Heart left ventricle (tissue), 16 donors: Measurements from ENCODE around the gene GALNT18. TPM values are rescaled to one million over a fixed set of nuclear protein-coding genes. Genes with fewer than 3 reads are reported as not detected.

Source experiments
- ATAC-seq, 4 donors: fragments of 200-7000 bp; cut with Tn5 transposase; one replicate each; pipeline ENCODE4 v1.9.1; 2020 to 2022; ENCODE audit warnings: moderate library complexity in 4 of 4, mild to moderate bottlenecking in 3 of 4, moderate number of reproducible peaks in 1 of 4
- DNase-seq, 5 donors: peaks; one replicate each; pipeline ENCODE4 v3.0.0-alpha.2; 2020
- H3K27ac ChIP-seq, 12 donors: fragments of 200-600 bp; sonication (generic) in 4 of 12; one replicate each; pipeline versions ENCODE4 v1.5.0 to v1.8.0; 2016 to 2022; ENCODE audit warnings: mild to moderate bottlenecking in 2 of 12
- H3K27me3 ChIP-seq, 9 donors: fragments of 200-600 bp; sonication (generic) in 2 of 9; one replicate each; pipeline versions ENCODE4 v1.5.1 to v1.8.0; 2016 to 2022; ENCODE audit warnings: mild to moderate bottlenecking in 3 of 9
- H3K36me3 ChIP-seq, 9 donors: fragments of 200-600 bp; sonication (generic) in 2 of 9; one replicate each; pipeline versions ENCODE4 v1.5.0 to v1.8.0; 2018 to 2022; ENCODE audit warnings: mild to moderate bottlenecking in 2 of 9
- H3K4me1 ChIP-seq, 12 donors: fragments of 200-600 bp; sonication (generic) in 4 of 12; one replicate each; pipeline versions ENCODE4 v1.5.0 to v1.8.0; 2016 to 2022; ENCODE audit warnings: mild to moderate bottlenecking in 3 of 12
- H3K4me3 ChIP-seq, 12 donors: fragments of 200-600 bp; sonication (generic) in 4 of 12; one replicate each; pipeline versions ENCODE4 v1.5.0 to v1.8.0; 2017 to 2022; ENCODE audit warnings: mild to moderate bottlenecking in 9 of 12, moderate library complexity in 4 of 12
- H3K9me3 ChIP-seq, 12 donors: fragments of 200-600 bp; sonication (generic) in 4 of 12; one replicate each; pipeline versions ENCODE4 v1.5.0 to v1.8.0; 2016 to 2022; ENCODE audit warnings: mild to moderate bottlenecking in 1 of 12
- POLR2A ChIP-seq, 2 donors: fragments of 450-650 bp; IDR thresholded peaks; one replicate each; pipeline ENCODE4 v1.6.1; 2017; ENCODE audit warnings: antibody characterized with exemption in 2 of 2, mild to moderate bottlenecking in 2 of 2, moderate library complexity in 2 of 2
- WGBS, 4 donors: extraction: QIAGEN DNeasy Blood & Tissue Kit in 2 of 4; methylation state at CpG; one replicate each; pipeline versions ENCODE4 v1.1.5 to v1.1.7; 2013 to 2018; 5-methylcytosine and 5-hydroxymethylcytosine counted together
- intact Hi-C, 10 donors: fragments of 100-400 bp; cut with DNase I; formaldehyde crosslinking; loops; one replicate each; pipeline versions ENCODE4 v1.11.1 to v1.14.2; 2022
- polyA plus RNA-seq, 2 donors: library from polyadenylated mRNA; stranded (reverse); fragments of 200-250 nt; gene quantifications; one replicate each; pipeline ENCODE4 v1.2.3, GENCODE V29; 2013
- total RNA-seq, 9 donors: library from RNA; depleted of rRNA in 2 of 9; stranded (reverse); fragments of >200 nt in 2 of 9; fragmentation: NEBNext Ultra II Directional in 3 of 9; extraction: Animal tissue kit (Norgen Biotek cat#: 25700) in 3 of 9; gene quantifications; one replicate each; pipeline versions ENCODE4 v1.1.0 to v1.2.4, GENCODE V29; 2016 to 2023
- TF ChIP-seq, protein P1 (sequence below), 12 donors: fragments of 200-600 bp; sonication (generic) in 4 of 12; IDR thresholded peaks; one replicate each; pipeline versions ENCODE4 v1.5.0 to v1.8.0; 2018 to 2022; ENCODE audit warnings: antibody characterized with exemption in 12 of 12, mild to moderate bottlenecking in 5 of 12
- donor health status: ischemic (EF 13 %, LVEDD 7.1; RV severe dilation, severe dysfunction).
- donor health status: healthy with polysubstance abuse.
- donor health status: DM: no; HTN: yes; CAD: no.
- donor health status: DM: no; HTN: no; CAD: no.
- donor health status: ischemic (EF 25% LVEDD 6.9; RV normal size, moderate dysfunction).
- donor health status: ischemic (EF 25% LVEDD 5.7; RV mildly dilated, moderate dysfunction).
- donor health status: healthy.
- donor health status: DM: yes; HTN: yes; CAD: no.
- donor health status: ischemic (EF 35%, LVEDD 5.7; RV mildly dilated, moderate dysfunction).
- donor health status: nonischemic (EF 11% LVEDD 7.7; RV severe dilation, severe dysfunction).
- donor health status: DM: yes; HTN: yes; CAD: no.
- donor health status: PGD.
- donor health status: ischemic (EF 29% LVEDD 5.4; RV normal size, mild dysfunction).
- donor health status: nonischemic (EF 23%, LVEDD 6.1; RV moderate dilation, normal function).

The GALNT18 gene
- total and polyA plus RNA-seq, 11 donors = 9.0 to 31.8 (median 17.3) TPM

DNA sequence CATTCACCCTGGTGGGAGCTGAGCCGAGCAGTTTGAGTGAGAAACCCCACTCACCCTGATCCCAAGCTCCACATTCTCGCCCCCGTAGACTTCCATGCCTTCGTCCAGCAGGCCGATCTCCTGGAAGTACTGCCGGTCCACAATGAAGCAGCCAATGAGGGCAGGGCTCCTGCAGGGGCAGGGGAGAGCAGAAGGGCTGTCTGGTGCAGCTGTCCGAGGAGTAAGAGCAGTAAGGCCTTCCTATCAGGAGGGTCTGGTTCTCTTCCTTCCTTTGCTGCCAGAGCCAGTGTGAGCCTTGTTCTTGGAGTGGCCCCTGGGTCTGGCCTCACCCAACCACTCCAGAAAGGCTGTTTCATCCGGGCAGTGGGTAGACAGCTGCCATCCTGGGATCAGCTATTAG lies 249.3 kb downstream of the GALNT18 start:
- 95 to 96% (median 96%) methylated on average over 8 of the region's 8 CpGs for WGBS, 4 donors
- Histone ChIP-seq H3K27ac (no peak overlapping the region), H3K27me3 (no peaks in the 10 kb centered on the region), H3K9me3 (peaks cover 0 to 10% (median 2%) of the 10 kb centered on the region in 12 donors), H3K4me1 (peaks cover 0 to 15% (median 0%) of the 10 kb centered on the region in 12 donors), H3K4me3 (no peak overlapping the region), H3K36me3 (peaks cover 0 to 72% (median 22%) of the 10 kb centered on the region in 9 donors)
- no peak for TF ChIP-seq POLR2A (IDR thresholded peaks at IDR 0.05)
- TF ChIP-seq, protein P1, sequence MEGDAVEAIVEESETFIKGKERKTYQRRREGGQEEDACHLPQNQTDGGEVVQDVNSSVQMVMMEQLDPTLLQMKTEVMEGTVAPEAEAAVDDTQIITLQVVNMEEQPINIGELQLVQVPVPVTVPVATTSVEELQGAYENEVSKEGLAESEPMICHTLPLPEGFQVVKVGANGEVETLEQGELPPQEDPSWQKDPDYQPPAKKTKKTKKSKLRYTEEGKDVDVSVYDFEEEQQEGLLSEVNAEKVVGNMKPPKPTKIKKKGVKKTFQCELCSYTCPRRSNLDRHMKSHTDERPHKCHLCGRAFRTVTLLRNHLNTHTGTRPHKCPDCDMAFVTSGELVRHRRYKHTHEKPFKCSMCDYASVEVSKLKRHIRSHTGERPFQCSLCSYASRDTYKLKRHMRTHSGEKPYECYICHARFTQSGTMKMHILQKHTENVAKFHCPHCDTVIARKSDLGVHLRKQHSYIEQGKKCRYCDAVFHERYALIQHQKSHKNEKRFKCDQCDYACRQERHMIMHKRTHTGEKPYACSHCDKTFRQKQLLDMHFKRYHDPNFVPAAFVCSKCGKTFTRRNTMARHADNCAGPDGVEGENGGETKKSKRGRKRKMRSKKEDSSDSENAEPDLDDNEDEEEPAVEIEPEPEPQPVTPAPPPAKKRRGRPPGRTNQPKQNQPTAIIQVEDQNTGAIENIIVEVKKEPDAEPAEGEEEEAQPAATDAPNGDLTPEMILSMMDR (IDR thresholded peaks at IDR 0.05) = no peak
- intact Hi-C loops = no loop called here
- ATAC-seq = no peak
- no peak for DNase-seq

DNA sequence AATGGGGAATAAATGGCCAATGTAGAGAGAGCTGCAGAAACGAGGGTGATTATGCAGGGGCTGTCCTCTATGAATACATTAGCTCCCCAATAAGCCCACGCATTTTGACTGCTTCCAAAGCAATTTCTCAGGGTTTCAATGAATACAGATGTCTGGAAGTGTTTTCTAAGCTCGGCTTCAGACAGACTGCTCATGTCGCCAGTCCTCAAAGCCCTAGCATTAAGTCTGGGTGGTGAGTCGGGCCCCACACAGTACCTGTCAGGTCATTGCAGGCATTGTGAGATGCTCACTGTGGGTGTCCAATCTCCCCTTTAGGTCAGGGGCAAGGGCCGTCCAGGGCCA lies 250.9 kb downstream of the GALNT18 start:
- ATAC-seq (no peak), DNase-seq (no peak)
- Histone ChIP-seq H3K4me1 (peaks cover 0 to 15% (median 0%) of the 10 kb centered on the region in 12 donors), H3K27ac (no peak overlapping the region), H3K36me3 (peaks cover 0 to 59% (median 14%) of the 10 kb centered on the region in 9 donors), H3K27me3 (no peaks in the 10 kb centered on the region), H3K9me3 (peaks cover 0 to 10% (median 2%) of the 10 kb centered on the region in 12 donors), H3K4me3 (no peak overlapping the region)
- WGBS, 4 donors = 90 to 98% (median 93%) methylated on average over 4 to 6 of the region's 6 CpGs
- TF ChIP-seq, protein P1 (IDR thresholded peaks at IDR 0.05) = no peak
- no peak for TF ChIP-seq POLR2A (IDR thresholded peaks at IDR 0.05)
- intact Hi-C loops = no loop called here

DNA sequence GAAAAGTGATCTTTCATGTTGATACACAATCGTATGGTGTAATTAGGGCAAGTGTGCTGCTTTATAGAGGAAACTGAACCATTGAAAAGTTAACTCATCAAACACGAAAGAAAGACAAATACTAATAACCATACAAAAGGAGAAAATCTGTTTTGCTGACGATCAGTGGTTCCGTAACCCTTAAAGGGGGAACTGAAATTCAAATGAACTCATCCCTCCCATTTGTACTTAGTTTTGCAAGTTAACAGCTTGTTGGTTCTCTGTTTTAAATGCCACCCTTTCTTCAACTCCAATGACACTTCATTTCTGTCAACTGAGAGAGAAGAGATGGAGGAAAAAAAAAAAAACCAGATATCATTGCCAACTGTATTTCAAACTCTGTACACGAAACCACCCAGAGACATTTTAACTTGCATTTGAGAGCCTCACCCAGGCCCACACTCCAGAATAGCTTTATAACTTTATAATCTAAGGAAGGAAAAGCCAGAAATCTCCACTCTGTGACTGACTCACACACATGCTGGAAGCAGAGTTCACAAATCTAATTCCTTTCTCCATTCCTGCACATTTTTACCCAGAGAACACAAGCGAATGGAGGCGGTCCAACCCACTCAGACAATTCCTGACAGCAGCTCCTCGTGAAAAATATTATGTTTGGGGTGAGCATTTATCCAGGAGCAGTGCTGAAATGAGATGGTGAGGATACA lies 251.4 kb downstream of the GALNT18 start:
- ATAC-seq = no peak
- DNase-seq = no peak
- H3K9me3 ChIP-seq = peaks cover 0 to 10% (median 2%) of the 10 kb centered on the region in 12 donors
- no peaks in the 10 kb centered on the region for H3K27me3 ChIP-seq
- peaks cover 0 to 54% (median 14%) of the 10 kb centered on the region in 9 donors for H3K36me3 ChIP-seq
- peak overlapping the region in 1 of 12 donors; percentile 7 for H3K27ac ChIP-seq
- peaks cover 0 to 15% (median 0%) of the 10 kb centered on the region in 12 donors for H3K4me1 ChIP-seq
- TF ChIP-seq POLR2A (IDR thresholded peaks at IDR 0.05) = no peak
- TF ChIP-seq, protein P1 (IDR thresholded peaks at IDR 0.05) = no peak
- intact Hi-C loops = no loop called here
- H3K4me3 ChIP-seq = no peak overlapping the region
- WGBS, 4 donors = 74 to 91% (median 83%) methylated on average over 8 of the region's 8 CpGs

DNA sequence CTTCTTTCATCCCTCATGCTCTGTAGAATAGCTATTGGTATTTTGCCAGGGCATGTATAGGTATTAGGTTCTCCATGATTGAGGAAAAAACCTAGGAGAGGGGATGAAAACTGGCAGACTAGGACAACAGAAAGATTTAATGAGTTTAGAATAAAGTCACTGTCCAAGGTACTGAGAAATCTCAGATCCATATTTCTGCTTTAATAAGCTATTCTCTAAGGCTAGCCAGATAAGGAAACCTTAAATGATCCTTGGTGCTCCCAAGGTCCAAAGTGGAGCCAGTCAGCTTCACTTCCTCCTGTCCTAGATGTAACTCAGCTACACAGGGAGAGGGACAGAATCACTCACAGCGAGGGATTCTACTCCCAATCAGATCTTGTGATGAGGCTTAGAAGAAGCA lies 255.0 kb downstream of the GALNT18 start:
- Histone ChIP-seq H3K27me3 (no peaks in the 10 kb centered on the region), H3K27ac (no peak overlapping the region), H3K36me3 (peaks cover 0 to 37% (median 7%) of the 10 kb centered on the region in 9 donors), H3K4me1 (peaks cover 0 to 15% (median 0%) of the 10 kb centered on the region in 12 donors), H3K9me3 (peaks cover 0 to 10% (median 2%) of the 10 kb centered on the region in 12 donors), H3K4me3 (no peak overlapping the region)
- WGBS, 4 donors = 91 to 100% (median 96%) methylated on average over 1 of the region's 1 CpG
- DNase-seq = no peak
- TF ChIP-seq POLR2A (IDR thresholded peaks at IDR 0.05) = no peak
- TF ChIP-seq, protein P1 (IDR thresholded peaks at IDR 0.05) = no peak
- ATAC-seq = no peak
- intact Hi-C loops = no loop called here
